Memory B cell (primary cell): ENCODE measurements around the gene RPS6KA2.

ENCODE experiments used
- ATAC-seq: fragments of 150-1000 bp; cut with Tn5 transposase; 2 replicates; pipeline ENCODE4 v1.10.0; 2021; ENCODE audit warnings: low read depth, mild to moderate bottlenecking, moderate library complexity
- DNase-seq, 2 donors: peaks; one replicate each; pipeline ENCODE4 v3.0.0; 2022; ENCODE audit warnings: low spot score in 2 of 2
- H3K27ac Mint-ChIP-seq: one replicate; pipeline ENCODE4 v1.8.0; 2022; ENCODE audit warnings: mild to moderate bottlenecking, moderate library complexity, mixed read lengths
- H3K27me3 Mint-ChIP-seq: one replicate; pipeline ENCODE4 v1.8.0; 2022; ENCODE audit warnings: mixed read lengths
- H3K36me3 Mint-ChIP-seq: one replicate; pipeline ENCODE4 v1.8.0; 2022; ENCODE audit warnings: mild to moderate bottlenecking, mixed read lengths
- H3K4me1 Mint-ChIP-seq: one replicate; pipeline ENCODE4 v1.8.0; 2022; ENCODE audit warnings: mixed read lengths
- H3K4me3 Mint-ChIP-seq: one replicate; pipeline ENCODE4 v1.8.0; 2022; ENCODE audit warnings: mild to moderate bottlenecking, moderate library complexity, mixed read lengths
- H3K9me3 Mint-ChIP-seq: one replicate; pipeline ENCODE4 v1.8.0; 2022; ENCODE audit warnings: mixed read lengths

The RPS6KA2 gene

GRCh38 chr6:166477647-166478365, 149.2 kb downstream of the RPS6KA2 start:
- DNase-seq, result no peak
- no peak for ATAC-seq

GRCh38 chr6:166476634-166477215, 150.3 kb downstream of the RPS6KA2 start:
- peaks cover 7% of the 10 kb centered on the region for H3K36me3 Mint-ChIP-seq
- H3K27ac Mint-ChIP-seq, result no peak overlapping the region
- no peaks in the 10 kb centered on the region for H3K9me3 Mint-ChIP-seq
- no peak overlapping the region for H3K4me3 Mint-ChIP-seq
- H3K4me1 Mint-ChIP-seq, result peaks cover 4% of the 10 kb centered on the region
- no peaks in the 10 kb centered on the region for H3K27me3 Mint-ChIP-seq
- ATAC-seq (no peak), DNase-seq (no peak)

More at GRCh38 chr6:166477647-166478365, 149.2 kb downstream of the RPS6KA2 start:
- no peak overlapping the region for H3K4me3 Mint-ChIP-seq
- no peak overlapping the region for H3K27ac Mint-ChIP-seq
- H3K9me3 Mint-ChIP-seq, result no peaks in the 10 kb centered on the region
- H3K27me3 Mint-ChIP-seq, result no peaks in the 10 kb centered on the region
- H3K4me1 Mint-ChIP-seq, result peaks cover 4% of the 10 kb centered on the region
- peaks cover 10% of the 10 kb centered on the region for H3K36me3 Mint-ChIP-seq

GRCh38 chr6:166476061-166476591, 150.9 kb downstream of the RPS6KA2 start:
- Mint-ChIP-seq H3K9me3 (no peaks in the 10 kb centered on the region), H3K4me1 (peaks cover 4% of the 10 kb centered on the region), H3K36me3 (peaks cover 7% of the 10 kb centered on the region), H3K27me3 (no peaks in the 10 kb centered on the region), H3K4me3 (no peak overlapping the region), H3K27ac (no peak overlapping the region)
- ATAC-seq (no peak), DNase-seq (no peak)

- H3K27me3 Mint-ChIP-seq, result no peaks in the 10 kb centered on the region
- no peak for DNase-seq
- ATAC-seq, result no peak
- no peaks in the 10 kb centered on the region for H3K9me3 Mint-ChIP-seq
- peaks cover 7% of the 10 kb centered on the region for H3K36me3 Mint-ChIP-seq
- H3K27ac Mint-ChIP-seq, result no peak overlapping the region
- H3K4me1 Mint-ChIP-seq, result peaks cover 4% of the 10 kb centered on the region
- H3K4me3 Mint-ChIP-seq, result no peak overlapping the region
Observed at GRCh38 chr6:166474721-166475565, 152.1 kb downstream of the RPS6KA2 start.

- no peaks in the 10 kb centered on the region for H3K9me3 Mint-ChIP-seq
- H3K27me3 Mint-ChIP-seq, result no peaks in the 10 kb centered on the region
- no peak overlapping the region for H3K27ac Mint-ChIP-seq
- DNase-seq (no peak), ATAC-seq (no peak)
- H3K4me3 Mint-ChIP-seq, result no peak overlapping the region
- H3K36me3 Mint-ChIP-seq, result peaks cover 4% of the 10 kb centered on the region
- H3K4me1 Mint-ChIP-seq, result peaks cover 4% of the 10 kb centered on the region
Observed at GRCh38 chr6:166473886-166474571, 153.0 kb downstream of the RPS6KA2 start.

GRCh38 chr6:166472636-166473035, 154.4 kb downstream of the RPS6KA2 start:
- no peak for DNase-seq
- no peaks in the 10 kb centered on the region for H3K9me3 Mint-ChIP-seq
- no peak overlapping the region for H3K27ac Mint-ChIP-seq
- no peaks in the 10 kb centered on the region for H3K36me3 Mint-ChIP-seq
- H3K27me3 Mint-ChIP-seq, result no peaks in the 10 kb centered on the region
- H3K4me1 Mint-ChIP-seq, result peaks cover 4% of the 10 kb centered on the region
- ATAC-seq, result no peak
- no peak overlapping the region for H3K4me3 Mint-ChIP-seq

- DNase-seq (no peak), ATAC-seq (no peak)
- Mint-ChIP-seq H3K27me3 (peaks cover 2% of the 10 kb centered on the region), H3K27ac (no peak overlapping the region), H3K36me3 (peaks cover 3% of the 10 kb centered on the region), H3K9me3 (no peaks in the 10 kb centered on the region), H3K4me3 (no peak overlapping the region), H3K4me1 (peaks cover 6% of the 10 kb centered on the region)
Observed at GRCh38 chr6:166471797-166472260, 155.2 kb downstream of the RPS6KA2 start.

GRCh38 chr6:166470863-166471410, 156.1 kb downstream of the RPS6KA2 start:
- no peak for DNase-seq
- Mint-ChIP-seq H3K36me3 (peaks cover 6% of the 10 kb centered on the region), H3K27ac (no peak overlapping the region), H3K27me3 (peaks cover 5% of the 10 kb centered on the region), H3K9me3 (no peaks in the 10 kb centered on the region), H3K4me1 (peaks cover 9% of the 10 kb centered on the region), H3K4me3 (no peak overlapping the region)
- ATAC-seq, result no peak

GRCh38 chr6:166470029-166470862, 156.8 kb downstream of the RPS6KA2 start:
- no peak overlapping the region for H3K27ac Mint-ChIP-seq
- H3K27me3 Mint-ChIP-seq, result peaks cover 5% of the 10 kb centered on the region
- ATAC-seq, result no peak
- H3K4me1 Mint-ChIP-seq, result peaks cover 10% of the 10 kb centered on the region
- H3K9me3 Mint-ChIP-seq, result no peaks in the 10 kb centered on the region
- peaks cover 6% of the 10 kb centered on the region for H3K36me3 Mint-ChIP-seq
- no peak overlapping the region for H3K4me3 Mint-ChIP-seq
- DNase-seq, result no peak

GRCh38 chr6:166469426-166469961, 157.6 kb downstream of the RPS6KA2 start:
- Mint-ChIP-seq H3K27me3 (peaks cover 5% of the 10 kb centered on the region), H3K27ac (no peak overlapping the region), H3K4me1 (peaks cover 12% of the 10 kb centered on the region), H3K4me3 (no peak overlapping the region), H3K9me3 (no peaks in the 10 kb centered on the region), H3K36me3 (peaks cover 6% of the 10 kb centered on the region)
- DNase-seq (no peak), ATAC-seq (no peak)

- peaks cover 5% of the 10 kb centered on the region for H3K27me3 Mint-ChIP-seq
- no peak for ATAC-seq
Observed at GRCh38 chr6:166467436-166468000, 159.5 kb downstream of the RPS6KA2 start.

More at GRCh38 chr6:166467436-166468000, 159.5 kb downstream of the RPS6KA2 start:
- Mint-ChIP-seq H3K27ac (no peak overlapping the region), H3K4me3 (no peak overlapping the region), H3K9me3 (no peaks in the 10 kb centered on the region), H3K36me3 (peaks cover 6% of the 10 kb centered on the region), H3K4me1 (peaks cover 12% of the 10 kb centered on the region)
- DNase-seq, result no peak
